Astrocyte (in vitro differentiated cells and primary cell): ENCODE results near the gene TFF2. TPM values are rescaled to one million over a fixed set of nuclear protein-coding genes. Genes with fewer than 3 reads are reported as not detected.

Experiments used
- DNase-seq: peaks from one replicate; pipeline ENCODE4 v3.0.0-alpha.2; 2010; ENCODE audit warnings: low read depth
- FAIRE-seq: peaks from 2 replicates; lab custom pipeline; 2011; peaks lifted over from hg19 to GRCh38; lab: Jason Lieb, UNC
- H2AFZ ChIP-seq: 2 replicates; pipeline ENCODE4 v1.6.0; 2012; ENCODE audit warnings: low read depth, low read length, inconsistent platforms
- H3K27ac ChIP-seq: 2 replicates; pipeline ENCODE4 v1.5.1; 2011; ENCODE audit warnings: low read depth, low read length, inconsistent platforms
- H3K27me3 ChIP-seq: 2 replicates; pipeline ENCODE4 v1.6.0; 2011; ENCODE audit warnings: low read length, inconsistent platforms; ENCODE audit not compliant: insufficient read depth
- H3K36me3 ChIP-seq: 2 replicates; pipeline ENCODE4 v1.5.1; 2011; ENCODE audit warnings: low read length, inconsistent platforms; ENCODE audit not compliant: insufficient read depth
- H3K4me1 ChIP-seq: 2 replicates; pipeline ENCODE4 v1.5.1; 2011; ENCODE audit warnings: low read length, inconsistent platforms; ENCODE audit not compliant: insufficient read depth
- H3K4me2 ChIP-seq: 2 replicates; pipeline ENCODE4 v1.6.0; 2012; ENCODE audit warnings: low read length, inconsistent platforms
- H3K4me3 ChIP-seq: 2 replicates; pipeline ENCODE4 v1.5.1; 2011; ENCODE audit warnings: low read depth, mild to moderate bottlenecking, low read length, inconsistent platforms; ENCODE audit not compliant: insufficient read depth
- H3K79me2 ChIP-seq: 2 replicates; pipeline ENCODE4 v1.6.0; 2012; ENCODE audit warnings: mild to moderate bottlenecking, low read length, inconsistent platforms; ENCODE audit not compliant: insufficient read depth
- H3K9ac ChIP-seq: 2 replicates; pipeline ENCODE4 v1.6.0; 2012; ENCODE audit warnings: mild to moderate bottlenecking, low read length, inconsistent platforms
- H3K9me3 ChIP-seq: 2 replicates; pipeline ENCODE4 v1.5.1; 2012; ENCODE audit warnings: low read depth, mild to moderate bottlenecking, low read length, inconsistent platforms; ENCODE audit not compliant: insufficient read depth
- H4K20me1 ChIP-seq: 2 replicates; pipeline ENCODE4 v1.6.0; 2012; ENCODE audit warnings: low read length, inconsistent platforms; ENCODE audit not compliant: insufficient read depth
- H3K27ac Mint-ChIP-seq: one replicate; pipeline ENCODE4 v1.8.0; 2021; ENCODE audit warnings: mild to moderate bottlenecking, mixed read lengths; ENCODE audit not compliant: unreplicated experiment
- H3K27me3 Mint-ChIP-seq: one replicate; pipeline ENCODE4 v1.8.0; 2021; ENCODE audit warnings: low read depth, mixed read lengths; ENCODE audit not compliant: unreplicated experiment
- H3K36me3 Mint-ChIP-seq: one replicate; pipeline ENCODE4 v1.8.0; 2021; ENCODE audit warnings: low read depth, mixed read lengths; ENCODE audit not compliant: unreplicated experiment
- H3K4me1 Mint-ChIP-seq: one replicate; pipeline ENCODE4 v1.8.0; 2021; ENCODE audit warnings: low read depth, mixed read lengths; ENCODE audit not compliant: unreplicated experiment
- H3K4me3 Mint-ChIP-seq: one replicate; pipeline ENCODE4 v1.8.0; 2021; ENCODE audit warnings: mild to moderate bottlenecking, moderate library complexity, mixed read lengths; ENCODE audit not compliant: unreplicated experiment
- H3K9me3 Mint-ChIP-seq: one replicate; pipeline ENCODE4 v1.8.0; 2021; ENCODE audit warnings: mild to moderate bottlenecking, mixed read lengths; ENCODE audit not compliant: unreplicated experiment
- EZH2 ChIP-seq: IDR thresholded peaks from 2 replicates; pipeline ENCODE4 v1.6.1; 2012; ENCODE audit warnings: mild to moderate bottlenecking, low read length, inconsistent platforms; ENCODE audit not compliant: insufficient read depth
- total RNA-seq: library from RNA; stranded (reverse); gene quantifications from 2 replicates; pipeline ENCODE4 v1.2.1, GENCODE V29; 2021
- TF ChIP-seq, protein P1 (sequence below): IDR thresholded peaks from 2 replicates; pipeline ENCODE4 v1.5.1; 2011; ENCODE audit warnings: low read depth, mild to moderate bottlenecking, inconsistent platforms, low read length, moderate library complexity; ENCODE audit not compliant: insufficient read depth

The TFF2 gene
- total RNA-seq, 1 donor from 2014 or later = not detected

DNA sequence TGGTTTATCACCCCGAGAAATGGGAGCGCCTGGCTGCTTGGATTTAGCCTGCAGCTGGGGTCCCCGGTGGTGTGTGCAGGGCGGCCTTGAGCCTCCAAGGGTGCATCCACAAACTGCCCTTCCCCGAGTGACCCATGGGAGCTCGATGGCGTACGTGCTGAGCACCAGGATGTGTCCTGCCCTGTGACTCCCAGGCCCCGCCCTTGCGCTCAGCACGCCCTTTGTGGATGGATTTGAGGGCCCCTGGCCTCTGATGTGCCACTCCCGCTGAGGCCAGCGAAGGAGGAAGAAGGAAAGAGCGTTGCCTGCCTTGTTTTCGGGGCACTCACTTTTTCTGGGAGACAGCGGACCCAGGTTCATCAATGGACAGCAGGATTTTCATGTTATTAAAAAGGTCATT, 33.9 kb downstream of the TFF2 start:
- DNase-seq = no peak
- Histone ChIP-seq H3K27me3 (peaks cover 7% of the 10 kb centered on the region), H4K20me1 (no peaks in the 10 kb centered on the region), H2AFZ (no peak overlapping the region), H3K4me2 (no peak overlapping the region), H3K4me1 (peaks cover 3% of the 10 kb centered on the region), H3K9ac (no peak overlapping the region), H3K79me2 (no peaks in the 10 kb centered on the region), H3K27ac (no peak overlapping the region), H3K9me3 (no peaks in the 10 kb centered on the region), H3K36me3 (no peaks in the 10 kb centered on the region), H3K4me3 (no peak overlapping the region)
- FAIRE-seq = no peak
- peaks cover 5% of the 10 kb centered on the region for H3K4me1 Mint-ChIP-seq
- no peaks in the 10 kb centered on the region for H3K36me3 Mint-ChIP-seq
- peaks cover 44% of the 10 kb centered on the region for H3K27me3 Mint-ChIP-seq
- no peak overlapping the region for H3K4me3 Mint-ChIP-seq
- H3K9me3 Mint-ChIP-seq = no peaks in the 10 kb centered on the region
- TF ChIP-seq, protein P1, sequence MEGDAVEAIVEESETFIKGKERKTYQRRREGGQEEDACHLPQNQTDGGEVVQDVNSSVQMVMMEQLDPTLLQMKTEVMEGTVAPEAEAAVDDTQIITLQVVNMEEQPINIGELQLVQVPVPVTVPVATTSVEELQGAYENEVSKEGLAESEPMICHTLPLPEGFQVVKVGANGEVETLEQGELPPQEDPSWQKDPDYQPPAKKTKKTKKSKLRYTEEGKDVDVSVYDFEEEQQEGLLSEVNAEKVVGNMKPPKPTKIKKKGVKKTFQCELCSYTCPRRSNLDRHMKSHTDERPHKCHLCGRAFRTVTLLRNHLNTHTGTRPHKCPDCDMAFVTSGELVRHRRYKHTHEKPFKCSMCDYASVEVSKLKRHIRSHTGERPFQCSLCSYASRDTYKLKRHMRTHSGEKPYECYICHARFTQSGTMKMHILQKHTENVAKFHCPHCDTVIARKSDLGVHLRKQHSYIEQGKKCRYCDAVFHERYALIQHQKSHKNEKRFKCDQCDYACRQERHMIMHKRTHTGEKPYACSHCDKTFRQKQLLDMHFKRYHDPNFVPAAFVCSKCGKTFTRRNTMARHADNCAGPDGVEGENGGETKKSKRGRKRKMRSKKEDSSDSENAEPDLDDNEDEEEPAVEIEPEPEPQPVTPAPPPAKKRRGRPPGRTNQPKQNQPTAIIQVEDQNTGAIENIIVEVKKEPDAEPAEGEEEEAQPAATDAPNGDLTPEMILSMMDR = no peak
- TF ChIP-seq EZH2 = no peak
- H3K27ac Mint-ChIP-seq = no peak overlapping the region

- H3K27ac ChIP-seq = no peak within 1 kb of the TSS
- no peaks in the 10 kb centered on the region for H3K9me3 ChIP-seq
- H3K4me1 Mint-ChIP-seq = peaks cover 5% of the 10 kb centered on the region
- H3K9me3 Mint-ChIP-seq = no peaks in the 10 kb centered on the region
- H2AFZ ChIP-seq = peak within 1 kb of the TSS; percentile 47
- H3K36me3 ChIP-seq = no peaks in the 10 kb centered on the region
- no peak for FAIRE-seq
- DNase-seq = no peak
- H3K27me3 Mint-ChIP-seq = peaks cover 40% of the 10 kb centered on the region
- H3K4me3 ChIP-seq = no peak within 1 kb of the TSS
- H3K9ac ChIP-seq = no peak within 1 kb of the TSS
- no peaks in the 10 kb centered on the region for H3K79me2 ChIP-seq
- no peak within 1 kb of the TSS for H3K4me2 ChIP-seq
- TF ChIP-seq, protein P1 = no peak
- TF ChIP-seq EZH2 = no peak
- no peak within 1 kb of the TSS for H3K4me3 Mint-ChIP-seq
- peaks cover 3% of the 10 kb centered on the region for H3K4me1 ChIP-seq
- H4K20me1 ChIP-seq = no peaks in the 10 kb centered on the region
- H3K36me3 Mint-ChIP-seq = no peaks in the 10 kb centered on the region
- peaks cover 7% of the 10 kb centered on the region for H3K27me3 ChIP-seq
- peak within 1 kb of the TSS; percentile 18 for H3K27ac Mint-ChIP-seq
Measured at GRCh38 chr21:42315296-42315891, 35.4 kb downstream of the TFF2 start, which contains the start of gene TFF3. TFF3 (minus strand) TSS chr21:42315409; CDS start chr21:42315374, 35 bp downstream.

DNA sequence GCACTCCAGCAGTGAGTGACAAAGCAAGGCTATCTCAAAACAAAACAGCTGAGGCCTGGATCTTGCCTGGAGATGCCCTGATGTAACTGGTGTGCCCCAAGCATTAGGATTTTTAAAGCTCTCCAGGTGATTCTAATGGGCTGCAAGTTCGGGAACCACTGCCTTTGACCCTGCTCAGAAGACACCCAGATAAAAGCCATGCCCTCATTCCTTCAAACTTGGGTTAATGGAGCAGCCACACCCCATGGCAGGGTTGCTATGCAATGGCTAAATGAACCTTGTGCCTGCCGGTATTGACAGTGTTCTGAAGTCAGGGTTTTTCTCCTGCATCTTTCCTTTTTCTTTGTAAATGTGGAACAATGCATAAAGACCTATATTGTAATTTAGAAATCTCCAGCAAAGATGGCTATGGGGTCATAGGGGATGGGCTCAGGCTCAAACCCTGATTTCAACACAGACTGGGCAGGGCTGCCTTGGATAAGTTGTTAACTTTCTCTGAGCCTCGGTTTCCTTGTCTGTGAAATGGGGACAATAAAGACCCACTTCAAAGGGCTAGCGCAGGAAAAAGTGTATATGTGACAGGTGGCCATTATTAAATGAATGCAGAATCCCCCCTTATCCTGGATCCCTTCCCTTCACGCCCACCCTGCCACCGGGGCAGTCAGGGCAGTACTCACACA, 36.0 kb downstream of the TFF2 start:
- Histone ChIP-seq H4K20me1 (no peaks in the 10 kb centered on the region), H3K4me1 (peaks cover 3% of the 10 kb centered on the region), H3K27me3 (peaks cover 7% of the 10 kb centered on the region), H3K9ac (no peak overlapping the region), H3K4me2 (no peak overlapping the region), H2AFZ (no peak overlapping the region), H3K36me3 (no peaks in the 10 kb centered on the region), H3K4me3 (no peak overlapping the region), H3K9me3 (no peaks in the 10 kb centered on the region), H3K27ac (no peak overlapping the region), H3K79me2 (no peaks in the 10 kb centered on the region)
- no peaks in the 10 kb centered on the region for H3K9me3 Mint-ChIP-seq
- no peak overlapping the region for H3K27ac Mint-ChIP-seq
- peaks cover 42% of the 10 kb centered on the region for H3K27me3 Mint-ChIP-seq
- H3K4me1 Mint-ChIP-seq = peaks cover 5% of the 10 kb centered on the region
- H3K36me3 Mint-ChIP-seq = no peaks in the 10 kb centered on the region
- H3K4me3 Mint-ChIP-seq = no peak overlapping the region
- FAIRE-seq (no peak), DNase-seq (no peak)
- TF ChIP-seq, protein P1 = no peak
- no peak for TF ChIP-seq EZH2
